Inflammatory macrophage treated with lipopolysaccharide for 1 hour (primary cell): ENCODE measurements around the gene PRAF2.

Source experiments
- DNase-seq, 2 donors: peaks; one replicate each; pipeline ENCODE4 v3.0.0-alpha.2; 2020 to 2022

The PRAF2 gene

DNA sequence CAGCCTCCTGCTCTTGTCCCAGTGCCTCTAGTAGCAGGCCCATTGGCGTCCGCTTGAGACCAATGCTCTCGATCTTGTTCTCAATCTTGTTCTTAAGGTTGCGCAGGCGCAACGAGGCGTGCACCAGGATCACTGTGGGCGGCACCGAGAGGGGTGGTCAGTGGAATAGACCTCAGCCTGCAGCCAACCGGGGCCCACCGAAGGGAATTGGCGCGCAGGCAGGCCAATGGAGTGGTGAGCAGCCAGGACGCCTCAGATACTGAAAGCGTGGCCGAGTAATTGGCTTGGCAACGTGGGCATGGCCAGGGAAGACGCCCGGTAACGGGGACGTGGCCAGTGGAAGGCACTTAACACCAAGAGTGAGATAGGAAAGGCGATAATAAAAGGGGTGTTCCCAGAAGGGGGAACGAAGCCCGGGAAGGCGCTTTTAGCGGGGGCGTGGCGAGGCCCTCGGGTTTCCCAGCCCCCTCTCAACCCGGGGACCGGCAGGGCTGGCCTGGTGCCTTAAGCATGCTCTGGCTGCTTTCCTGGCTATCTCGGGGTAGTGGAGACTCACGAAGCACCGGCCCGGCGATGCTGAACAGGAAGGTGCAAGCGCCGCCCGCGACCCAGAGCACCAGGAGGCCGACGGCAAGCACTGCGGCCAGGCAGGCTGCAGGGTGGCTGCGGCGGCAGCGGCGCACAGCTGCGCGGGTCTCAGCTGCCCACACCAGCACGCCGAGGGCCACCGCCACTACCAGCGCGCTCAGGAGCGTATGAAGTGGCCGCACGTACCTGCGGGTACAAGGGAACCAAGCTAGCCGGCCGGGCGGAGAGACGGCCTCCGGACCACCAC lies 1.7 kb downstream of the PRAF2 start:
- no peak for DNase-seq

DNA sequence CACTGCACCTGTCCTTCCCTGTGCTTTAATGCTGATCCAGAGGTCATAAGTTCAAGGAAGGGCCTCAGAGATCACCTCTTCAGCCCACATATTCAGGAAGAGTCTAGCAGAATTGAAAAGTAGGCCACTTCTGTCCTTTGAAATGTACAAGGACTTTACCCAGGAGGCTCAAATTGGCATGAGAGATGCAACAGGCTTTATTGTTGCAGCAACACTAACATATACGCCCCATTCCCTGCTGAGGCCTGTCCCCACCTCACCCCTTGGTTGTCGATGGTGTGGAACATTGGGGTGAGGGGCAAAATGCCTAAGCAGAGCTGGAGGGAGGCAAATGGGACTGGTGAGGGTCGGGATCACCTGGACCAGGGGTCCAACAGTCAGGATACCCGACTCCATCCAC lies 2.8 kb downstream of the PRAF2 start:
- DNase-seq, result no peak

DNA sequence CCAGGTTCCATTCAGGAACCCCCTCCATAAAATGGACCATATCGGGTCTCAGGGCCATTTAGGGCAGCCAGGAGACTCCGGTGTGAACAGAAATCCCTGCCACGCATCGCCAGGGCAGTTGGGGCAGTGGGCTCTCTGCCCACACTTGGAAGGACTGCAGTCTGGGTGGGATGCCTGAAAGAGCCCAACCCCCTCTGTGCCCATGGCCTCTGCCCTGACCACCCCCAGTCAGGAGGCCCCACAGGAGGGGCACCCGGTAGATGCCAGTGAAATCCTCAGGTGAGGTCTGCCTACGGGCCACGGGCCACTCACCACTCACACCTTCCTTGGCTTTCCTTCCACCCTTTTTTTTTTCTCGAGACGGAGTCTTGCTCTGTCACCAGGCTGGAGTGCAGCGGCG lies 4.8 kb downstream of the PRAF2 start:
- DNase-seq, result no peak

DNA sequence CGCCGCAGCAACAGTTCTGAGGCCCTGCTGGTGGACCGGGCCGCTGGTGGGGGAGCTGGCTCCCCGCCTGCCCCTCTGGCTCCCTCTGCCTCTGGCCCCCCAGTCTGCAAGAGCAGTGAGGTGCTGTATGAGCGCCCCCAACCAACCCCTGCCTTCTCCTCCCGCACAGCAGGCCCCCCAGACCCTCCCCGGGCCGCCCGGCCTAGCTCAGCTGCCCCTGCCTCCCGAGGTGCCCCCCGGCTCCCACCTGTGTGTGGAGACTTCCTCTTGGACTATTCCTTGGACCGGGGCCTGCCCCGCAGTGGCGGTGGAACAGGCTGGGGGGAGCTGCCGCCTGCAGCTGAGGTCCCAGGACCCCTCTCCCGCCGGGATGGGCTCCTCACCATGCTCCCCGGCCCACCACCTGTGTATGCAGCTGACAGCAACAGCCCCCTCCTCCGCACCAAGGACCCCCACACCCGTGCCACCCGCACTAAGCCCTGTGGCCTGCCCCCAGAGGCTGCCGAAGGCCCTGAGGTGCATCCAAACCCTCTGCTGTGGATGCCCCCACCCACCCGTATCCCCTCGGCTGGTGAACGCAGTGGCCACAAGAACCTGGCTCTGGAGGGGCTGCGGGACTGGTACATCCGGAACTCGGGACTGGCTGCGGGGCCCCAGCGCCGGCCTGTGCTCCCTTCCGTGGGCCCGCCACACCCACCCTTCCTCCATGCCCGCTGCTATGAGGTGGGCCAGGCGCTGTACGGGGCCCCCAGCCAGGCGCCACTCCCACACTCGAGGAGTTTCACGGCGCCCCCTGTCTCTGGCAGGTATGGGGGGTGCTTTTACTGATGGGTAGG lies 6.3 kb downstream of the PRAF2 start:
- no peak for DNase-seq

DNA sequence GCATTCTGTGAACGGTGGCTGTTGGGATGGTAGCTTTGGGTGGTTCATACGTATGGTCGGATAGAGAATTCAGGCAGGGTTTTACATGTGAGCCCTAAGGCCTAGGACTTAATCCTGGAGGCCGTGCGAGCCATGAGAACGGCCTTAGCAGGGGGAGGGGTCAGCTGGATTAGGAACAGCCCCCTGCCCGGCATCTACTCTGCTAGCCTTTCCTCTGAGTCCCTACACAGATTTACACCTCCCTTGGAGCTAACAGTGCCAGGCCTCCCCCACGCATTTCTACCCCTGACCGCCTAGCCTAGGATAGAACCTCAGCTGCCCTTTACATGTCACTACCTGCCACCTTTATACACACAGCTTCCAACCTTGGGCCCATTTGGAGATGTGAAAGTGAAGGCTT lies 7.1 kb downstream of the PRAF2 start:
- no peak for DNase-seq

DNA sequence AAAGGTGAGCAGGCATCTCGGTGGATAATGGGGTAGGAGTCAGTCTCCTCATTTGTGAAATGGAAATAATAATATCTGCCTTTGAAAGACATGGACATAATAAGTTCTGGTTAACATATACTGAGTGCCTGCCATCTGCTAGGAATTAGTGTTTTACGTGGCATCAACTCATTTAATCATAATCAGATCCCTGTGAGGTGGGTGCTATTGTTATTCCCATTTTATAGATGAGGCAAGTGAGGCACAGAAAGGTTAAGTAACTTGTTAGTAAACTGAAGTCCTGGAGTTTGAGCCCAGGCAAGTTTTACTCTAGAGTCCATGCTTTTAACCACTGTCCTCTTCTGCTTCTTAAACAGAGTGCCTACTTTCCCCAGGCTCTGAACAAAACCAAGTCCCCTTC lies 7.5 kb downstream of the PRAF2 start:
- DNase-seq, result no peak

DNA sequence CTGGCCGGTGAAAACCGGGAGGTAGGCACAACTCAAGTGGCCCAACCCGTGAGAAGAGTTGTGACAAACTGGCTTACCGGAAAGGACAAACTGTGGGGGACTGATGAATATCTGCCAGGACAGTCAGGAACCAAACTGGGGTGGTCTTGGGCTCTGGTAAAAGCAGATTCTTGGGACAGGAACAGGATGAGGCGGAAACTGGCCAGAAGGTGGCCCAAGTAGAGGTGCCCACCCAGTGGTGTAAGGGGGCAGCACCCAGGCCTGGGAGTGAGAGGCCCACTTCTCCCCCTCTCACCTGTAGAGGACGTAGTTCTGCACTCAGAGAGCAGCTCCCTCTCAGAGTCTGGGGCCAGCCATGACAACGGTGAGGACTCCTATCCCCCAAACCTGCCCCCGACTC lies 9.1 kb downstream of the PRAF2 start:
- DNase-seq, result no peak

DNA sequence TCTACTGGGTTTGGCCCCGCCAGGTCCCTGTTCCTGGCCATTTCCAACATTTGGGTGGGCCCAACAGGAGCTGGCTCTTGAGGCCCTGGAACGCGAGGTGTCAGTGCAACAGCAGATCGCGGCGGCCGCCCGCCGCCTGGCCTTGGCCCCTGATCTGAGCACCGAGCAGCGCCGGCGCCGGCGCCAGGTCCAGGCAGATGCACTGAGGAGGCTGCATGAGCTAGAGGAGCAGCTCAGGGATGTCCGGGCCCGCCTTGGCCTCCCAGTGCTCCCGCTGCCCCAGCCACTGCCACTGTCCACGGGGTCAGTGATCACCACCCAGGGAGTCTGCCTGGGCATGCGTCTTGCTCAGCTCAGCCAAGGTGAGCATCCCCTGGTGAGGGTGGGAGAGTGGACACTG lies 9.5 kb downstream of the PRAF2 start:
- DNase-seq, result no peak

DNA sequence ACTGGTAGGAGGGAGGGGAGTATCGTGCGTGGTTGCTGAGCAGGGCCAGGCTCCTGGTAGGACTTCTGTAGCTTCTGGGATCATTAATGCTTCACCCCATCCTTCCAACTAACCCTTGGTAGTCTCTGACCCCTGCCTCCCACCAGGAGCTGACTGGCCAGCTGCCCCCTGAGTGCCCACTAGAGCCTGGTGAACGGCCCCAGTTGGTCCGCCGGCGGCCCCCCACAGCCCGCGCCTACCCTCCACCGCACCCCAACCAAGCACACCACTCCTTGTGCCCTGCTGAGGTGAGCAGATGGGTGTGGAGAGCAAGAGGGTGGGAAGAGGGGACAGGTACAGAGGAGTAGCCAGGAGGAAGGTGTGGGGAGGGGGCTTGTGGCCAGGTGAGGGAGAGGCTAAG lies 10.1 kb downstream of the PRAF2 start:
- DNase-seq, result no peak

DNA sequence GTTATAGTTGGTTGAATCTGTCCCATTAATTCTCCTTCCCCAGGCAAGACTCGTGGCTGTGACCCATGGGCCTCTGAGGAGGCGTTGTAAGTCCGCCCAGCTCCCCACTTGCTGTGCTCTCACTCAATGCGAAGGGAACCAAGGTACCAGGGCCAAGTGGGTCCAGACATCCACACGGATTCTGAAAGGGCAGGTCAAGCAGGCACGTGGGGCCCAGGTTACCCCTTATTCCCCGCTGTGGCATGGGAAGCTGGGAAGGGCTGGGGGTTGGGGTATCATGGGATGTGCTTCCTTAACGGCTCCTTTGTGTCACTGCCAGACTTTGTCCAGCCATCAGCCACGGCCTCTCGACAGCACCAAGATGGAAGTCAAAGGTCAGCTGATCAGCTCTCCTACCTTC lies 11.9 kb downstream of the PRAF2 start:
- no peak for DNase-seq

DNA sequence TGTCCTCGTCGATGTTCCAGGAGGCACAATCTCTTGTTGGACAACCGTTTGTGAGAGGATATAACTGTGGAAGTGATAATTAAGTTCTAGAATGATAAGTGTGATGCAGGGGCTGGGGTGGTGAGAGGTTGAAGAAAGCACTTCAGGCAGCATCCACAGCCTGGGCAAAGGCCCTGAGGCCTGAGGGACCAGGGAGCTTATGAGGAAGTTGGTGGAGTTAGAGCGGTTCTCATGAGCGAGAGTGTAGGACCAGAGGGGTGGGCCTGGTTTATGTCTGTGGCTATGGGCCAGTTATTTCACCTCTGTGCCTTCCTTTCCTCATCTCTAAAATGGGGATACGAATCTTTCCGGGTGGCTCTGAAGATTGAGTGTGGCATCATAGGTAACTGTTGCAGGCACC lies 12.3 kb downstream of the PRAF2 start:
- DNase-seq, result no peak

DNA sequence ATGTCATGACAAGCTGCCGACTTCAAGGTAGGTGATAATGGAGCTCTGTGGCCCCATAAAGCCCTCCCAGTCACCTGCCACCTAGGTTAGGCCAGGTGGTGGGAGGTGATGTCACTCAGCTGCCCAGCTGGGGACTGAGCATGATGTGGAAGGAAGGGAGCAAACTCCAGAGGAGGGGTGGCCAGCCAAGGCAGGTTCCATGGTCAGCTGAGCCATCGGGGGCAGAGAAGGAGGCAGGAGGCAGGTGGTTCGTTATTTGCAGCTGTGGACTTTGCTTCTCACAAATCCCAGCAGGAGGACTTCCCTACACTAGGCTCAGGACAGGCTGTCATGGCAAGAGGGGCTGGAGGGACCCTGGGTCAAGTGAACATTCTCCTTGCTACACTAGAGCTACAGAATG lies 12.9 kb downstream of the PRAF2 start:
- no peak for DNase-seq

DNA sequence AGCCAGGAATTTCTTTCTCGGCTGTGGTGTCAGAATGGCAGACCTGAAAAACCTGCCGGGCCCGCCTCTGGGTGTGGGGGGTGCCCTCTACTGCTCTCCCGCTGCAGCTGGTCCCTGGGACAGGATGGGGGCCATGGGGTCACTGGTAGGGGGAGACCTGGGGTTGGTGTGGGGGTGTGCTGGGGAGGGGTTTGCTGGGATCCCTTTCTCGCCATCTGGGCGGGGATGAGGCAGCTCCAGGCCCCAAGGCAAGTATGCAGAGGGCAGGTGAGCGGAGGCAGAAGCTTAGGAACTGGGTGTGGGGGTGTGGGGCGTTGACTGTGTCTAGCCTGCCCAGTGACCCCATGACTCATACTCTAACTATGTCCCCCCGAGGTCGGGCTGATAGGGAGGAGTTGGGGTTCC lies 14.1 kb downstream of the PRAF2 start:
- DNase-seq, result no peak

DNA sequence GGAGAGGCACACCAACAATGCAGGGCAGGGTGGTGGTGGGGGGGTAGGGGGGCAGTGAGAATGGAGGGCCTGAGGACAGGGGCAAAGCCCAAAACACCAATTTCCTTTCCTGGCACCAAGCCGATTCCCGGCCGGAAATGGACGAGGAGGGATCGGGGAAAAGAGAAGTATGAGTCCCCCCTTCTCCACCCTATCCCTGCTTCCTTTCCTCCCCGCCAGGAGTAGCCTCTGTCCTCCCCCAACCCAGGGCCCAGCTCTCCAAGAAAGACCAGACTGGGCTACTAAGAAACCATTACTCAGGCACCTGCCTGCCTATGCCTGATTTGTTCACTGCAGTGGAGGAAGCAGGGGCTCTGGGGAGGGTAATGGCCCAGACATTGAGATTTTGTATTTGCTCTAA lies 14.6 kb downstream of the PRAF2 start:
- no peak for DNase-seq

DNA sequence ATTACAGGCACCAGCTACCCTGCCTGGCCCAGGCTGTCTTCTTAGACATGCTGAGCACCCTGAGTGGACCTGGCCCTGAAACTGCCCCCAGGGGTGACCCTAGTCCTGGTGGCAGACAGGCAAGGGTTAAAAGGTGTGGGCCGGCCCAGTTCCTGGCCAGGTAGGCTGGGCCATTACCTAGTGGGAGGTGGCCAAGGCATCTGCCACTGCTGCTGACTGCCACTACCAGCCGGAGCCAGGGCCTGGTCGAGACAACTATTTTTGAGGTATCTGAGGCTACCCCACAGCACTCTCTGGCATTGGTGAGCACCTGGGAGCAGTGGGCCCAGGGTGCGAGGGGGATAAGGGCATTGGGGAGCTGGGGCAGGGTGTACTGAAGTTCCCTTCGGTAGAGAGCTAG lies 15.0 kb downstream of the PRAF2 start, which contains the start of gene CCDC120:
TSS of gene CCDC120 (plus strand) at position 206 of the 400 bp plus-strand sequence. CDS start 3,043 bp downstream, outside the sequence.
- DNase-seq, result no peak

DNA sequence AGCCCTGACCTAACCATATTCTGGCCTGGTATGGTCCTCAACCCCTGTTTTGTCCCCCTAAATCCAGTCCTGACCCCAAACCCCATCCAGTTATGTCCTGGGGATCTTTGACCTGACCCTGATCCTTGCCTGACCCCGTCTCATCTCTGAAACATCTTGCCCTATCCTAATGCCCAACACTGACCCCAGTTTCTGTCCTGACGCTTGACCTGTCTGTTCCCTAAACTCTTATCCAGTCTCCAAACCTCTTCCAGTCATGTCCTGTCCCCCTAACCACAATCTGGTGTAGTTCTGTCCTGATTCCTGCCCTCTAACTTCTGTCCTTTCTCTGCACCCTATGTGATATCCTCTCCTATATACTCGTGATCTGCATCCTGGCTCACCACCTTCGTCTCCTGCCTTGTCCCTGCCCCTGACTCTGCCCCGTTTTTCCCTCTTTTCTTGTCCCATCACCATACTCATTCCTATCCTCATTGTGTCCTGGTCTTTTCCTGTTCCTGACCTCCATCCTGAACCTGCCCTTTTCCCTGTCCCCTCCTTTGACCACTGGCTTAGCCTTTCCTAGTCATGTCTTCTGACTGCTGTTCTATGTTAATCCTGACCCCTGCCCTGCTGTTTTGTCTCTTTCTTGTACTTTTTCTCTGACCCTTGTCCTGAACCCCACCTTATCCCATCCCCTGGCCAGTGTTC lies 19.6 kb downstream of the PRAF2 start:
- DNase-seq, result no peak

DNA sequence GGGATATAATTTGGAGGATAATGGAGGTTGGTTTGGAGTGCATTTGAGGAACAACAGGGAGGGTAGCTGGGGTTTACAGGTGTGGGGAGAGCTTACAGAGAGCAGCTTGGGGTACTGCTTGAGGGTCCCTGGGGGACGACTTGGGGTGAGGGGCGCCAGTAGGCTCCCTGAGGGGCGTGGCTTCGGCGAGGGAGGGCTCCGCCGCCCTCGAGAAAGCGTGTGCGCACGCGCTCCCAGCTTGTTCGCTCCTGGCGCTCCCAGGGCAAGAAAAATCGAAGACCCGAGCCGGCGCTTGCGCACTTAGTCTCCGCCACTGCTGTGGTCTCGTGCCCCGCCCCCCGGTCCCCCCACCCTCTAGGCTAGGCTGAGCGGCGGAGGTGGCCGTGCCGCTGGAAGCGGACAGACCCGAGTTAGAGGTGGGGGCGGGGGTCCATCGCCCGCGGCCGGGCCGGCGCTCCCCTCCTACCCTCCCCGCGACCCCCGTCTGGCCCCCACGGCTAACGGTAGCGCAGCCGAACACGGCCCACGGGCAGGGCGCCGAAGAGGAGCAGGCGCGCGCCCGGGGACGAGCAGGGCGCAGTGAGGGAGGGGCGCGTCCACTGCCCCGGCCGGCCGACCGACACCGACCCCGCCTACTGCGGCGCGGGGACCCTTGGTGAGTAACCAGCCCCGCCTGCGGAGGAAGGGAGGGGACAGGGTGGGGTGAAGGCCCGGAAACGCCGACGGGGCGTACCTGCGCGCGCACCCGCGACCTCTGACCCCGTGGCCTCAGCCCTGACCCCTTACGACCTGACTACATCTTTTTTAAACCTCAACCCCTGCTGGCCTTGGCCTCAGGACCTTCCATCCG lies 20.4 kb downstream of the PRAF2 start:
- no peak for DNase-seq

DNA sequence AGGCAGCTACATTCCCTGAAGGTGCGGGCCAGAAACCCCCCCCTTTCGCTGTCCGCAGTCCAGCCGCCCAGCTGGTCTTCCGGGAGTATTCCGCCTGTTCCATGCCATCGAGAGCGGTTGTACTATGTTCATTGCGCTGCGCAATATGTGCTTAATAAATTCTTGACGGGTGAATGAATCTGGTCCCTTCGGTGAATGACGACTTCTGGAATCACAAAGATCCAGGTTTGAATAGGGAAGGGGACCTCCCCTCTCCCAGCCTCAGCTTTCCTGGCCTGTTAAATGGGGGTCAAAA lies 29.9 kb downstream of the PRAF2 start:
- no peak for DNase-seq

DNA sequence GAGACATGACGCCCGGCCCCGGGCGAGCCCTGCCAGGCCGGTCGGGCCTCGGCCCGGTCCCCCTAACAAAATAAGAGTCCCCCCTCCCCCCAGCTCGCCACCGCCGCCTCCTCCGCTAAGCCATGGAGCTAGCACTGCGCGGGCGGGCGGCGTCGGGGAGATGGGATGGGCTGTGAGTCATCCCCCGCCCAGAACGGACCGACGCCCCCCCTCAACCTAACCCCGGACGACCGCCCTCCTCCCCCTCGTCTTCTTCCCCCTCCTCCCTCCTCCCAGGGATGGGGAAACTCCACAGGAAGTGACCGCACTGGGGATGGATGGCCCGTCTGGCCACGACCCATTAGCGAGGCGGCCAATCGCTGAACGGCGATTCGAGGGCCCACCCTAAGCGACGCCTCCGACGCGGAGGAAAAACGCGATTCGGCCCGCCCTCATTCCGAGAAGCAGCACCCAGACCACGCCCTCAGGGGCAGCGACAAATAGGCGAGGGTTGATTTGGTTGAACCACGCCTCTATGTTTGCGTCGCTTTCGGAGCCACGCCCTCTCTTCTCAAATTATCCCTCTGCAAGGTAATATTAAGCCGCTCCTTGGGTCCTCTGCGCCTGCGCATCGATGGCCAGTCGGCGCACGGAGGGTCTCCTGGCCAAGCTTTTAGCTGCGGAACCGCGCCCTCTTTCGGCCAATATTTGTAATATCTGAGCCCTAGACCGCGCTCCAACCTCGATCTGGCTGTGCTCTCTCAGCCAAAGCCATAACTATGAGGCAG lies 30.4 kb downstream of the PRAF2 start, which contains the start of gene TFE3:
TSS of gene TFE3 (minus strand) at position 138 of the 767 bp plus-strand sequence. CDS start at position 7, 131 bp downstream.
- peak; percentile 96 to 97 for DNase-seq

DNA sequence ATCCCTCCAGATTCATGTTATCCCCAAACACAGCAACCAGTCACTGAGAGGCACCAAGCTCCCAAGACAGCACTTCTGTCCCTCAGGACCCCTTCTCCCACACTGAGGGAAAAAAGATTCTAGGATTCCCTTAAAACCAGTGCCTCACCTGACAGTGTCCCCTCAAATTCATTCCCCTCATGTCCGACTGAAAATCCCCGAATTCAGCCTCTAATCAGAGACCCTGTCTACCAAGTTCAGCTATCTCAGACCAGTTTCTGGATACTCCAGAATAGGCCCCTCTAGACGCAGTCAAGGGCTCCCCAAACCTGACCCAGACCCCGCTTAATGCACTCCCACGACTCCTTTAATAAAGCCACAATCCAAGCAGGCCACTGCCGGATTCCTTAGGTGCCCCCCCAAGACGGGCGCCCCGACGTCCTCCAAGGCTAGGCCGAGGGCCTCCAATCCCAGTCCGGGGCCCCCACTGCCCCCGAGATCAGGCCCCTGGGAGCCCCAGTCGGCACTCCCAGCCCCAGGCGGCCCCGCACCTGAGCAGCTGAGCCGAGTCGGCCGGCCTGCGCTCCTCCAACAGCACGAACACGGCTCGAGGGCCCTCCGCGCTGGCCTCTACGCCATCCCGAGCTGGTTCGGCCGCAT lies 31.1 kb downstream of the PRAF2 start:
- peak in 1 of 2 donors; percentile 1 for DNase-seq
